OCI-LY7 (cell line): ENCODE data around the gene SLC37A1. TPM values are rescaled to one million over a fixed set of nuclear protein-coding genes. Genes with fewer than 3 reads are reported as not detected.
A peak's percentile ranks its signal among the peaks of the same experiment; 100 is the strongest.

Experiments
- BruUV-seq: library from RNA; stranded (reverse); fragments of 400-500 nt; replicated peaks from 2 replicates; lab custom pipeline; 2021; lab: Mats Ljungman, UMichigan
- CTCF ChIA-PET: fragments of 300-600 bp; sonication (Branson Sonifier 250); formaldehyde crosslinking; loops from one replicate; lab custom pipeline; 2022; ENCODE audit warnings: antibody characterized with exemption; ENCODE audit not compliant: unreplicated experiment; lab: Charles Lee
- POLR2A ChIA-PET: fragments of 300-600 bp; sonication (Branson Sonifier 250); formaldehyde crosslinking; loops from one replicate; lab custom pipeline; 2022; ENCODE audit warnings: antibody characterized with exemption; lab: Charles Lee
- DNase-seq: peaks from one replicate; pipeline ENCODE4 v3.0.0-alpha.2; 2015; ENCODE audit warnings: low spot score
- H2AFZ ChIP-seq: fragments of 200-600 bp; sonication (generic), shearing (Covaris generic); 2 replicates; pipeline ENCODE4 v1.6.1; 2014; ENCODE audit warnings: mild to moderate bottlenecking, antibody characterized with exemption, low read length, moderate library complexity
- H3K27ac ChIP-seq: fragments of 200-600 bp; sonication (generic); 2 replicates; pipeline ENCODE4 v1.5.1; 2014; ENCODE audit warnings: mixed run types, low read depth, mild to moderate bottlenecking, moderate library complexity, low read length, inconsistent platforms; ENCODE audit not compliant: poor library complexity, severe bottlenecking
- H3K36me3 ChIP-seq: fragments of 200-600 bp; sonication (generic); 2 replicates; pipeline ENCODE4 v1.6.1; 2014; ENCODE audit warnings: mild to moderate bottlenecking, antibody characterized with exemption, low read length, moderate library complexity, mixed read lengths; ENCODE audit not compliant: insufficient read depth
- H3K4me1 ChIP-seq: fragments of 200-600 bp; sonication (generic); 2 replicates; pipeline ENCODE4 v1.5.1; 2014; ENCODE audit warnings: mild to moderate bottlenecking, low read length; ENCODE audit not compliant: insufficient read depth, poor library complexity, severe bottlenecking
- H3K4me2 ChIP-seq: fragments of 200-600 bp; sonication (generic); 2 replicates; pipeline ENCODE4 v1.6.1; 2014; ENCODE audit warnings: mild to moderate bottlenecking, low read length
- H3K4me3 ChIP-seq: fragments of 200-600 bp; sonication (generic); 2 replicates; pipeline ENCODE4 v1.5.1; 2014; ENCODE audit warnings: mild to moderate bottlenecking, low read depth, low read length; ENCODE audit not compliant: poor library complexity, severe bottlenecking
- H3K79me2 ChIP-seq: fragments of 200-600 bp; sonication (generic); 2 replicates; pipeline ENCODE4 v1.6.1; 2016; ENCODE audit warnings: low read depth, mild to moderate bottlenecking, low read length, moderate library complexity, mixed read lengths; ENCODE audit not compliant: insufficient read depth
- H3K9me2 ChIP-seq: fragments of 200-600 bp; sonication (generic); 2 replicates; pipeline ENCODE4 v1.6.1; 2016; ENCODE audit warnings: mild to moderate bottlenecking, low read length, mixed read lengths; ENCODE audit not compliant: insufficient read depth
- H3K9me3 ChIP-seq: fragments of 200-600 bp; sonication (generic); 2 replicates; pipeline ENCODE4 v1.6.1; 2014; ENCODE audit warnings: mild to moderate bottlenecking, mixed run types, low read length, mixed read lengths
- H4K20me1 ChIP-seq: fragments of 200-600 bp; sonication (generic); 2 replicates; pipeline ENCODE4 v1.6.1; 2014; ENCODE audit warnings: mild to moderate bottlenecking, antibody characterized with exemption, low read length, moderate library complexity, mixed read lengths; ENCODE audit not compliant: insufficient read depth
- EZH2phosphoT487 ChIP-seq: fragments of 200-600 bp; sonication (generic); IDR thresholded peaks from 2 replicates; pipeline ENCODE4 v1.6.1; 2018; ENCODE audit warnings: low read depth, borderline replicate concordance, mild to moderate bottlenecking, mixed run types, antibody characterized with exemption, low read length, moderate library complexity, mixed read lengths
- intact Hi-C: fragments of 100-400 bp; cut with micrococcal nuclease; formaldehyde crosslinking; loops from one replicate; pipeline ENCODE4 v1.10.0; 2022; ENCODE audit not compliant: unreplicated experiment
- total RNA-seq, 2 experiments: library from RNA; depleted of rRNA in 1 of 2; stranded (reverse); fragments of >200 nt in 1 of 2; shearing (Covaris generic) in 1 of 2; gene quantifications; 2 replicates each; pipeline ENCODE4 v1.2.3, GENCODE V29; 2014 to 2022
- TF ChIP-seq, protein P1 (sequence below): fragments of 200-600 bp; sonication (generic); conservative IDR thresholded peaks from 2 replicates; pipeline ENCODE4 v1.5.1; 2014; ENCODE audit warnings: mild to moderate bottlenecking, antibody characterized with exemption, low read length, moderate library complexity, mixed read lengths

SLC37A1 gene
- total RNA-seq, 2 experiments from 2014 or later, result 22.5 to 27.6 TPM

DNA sequence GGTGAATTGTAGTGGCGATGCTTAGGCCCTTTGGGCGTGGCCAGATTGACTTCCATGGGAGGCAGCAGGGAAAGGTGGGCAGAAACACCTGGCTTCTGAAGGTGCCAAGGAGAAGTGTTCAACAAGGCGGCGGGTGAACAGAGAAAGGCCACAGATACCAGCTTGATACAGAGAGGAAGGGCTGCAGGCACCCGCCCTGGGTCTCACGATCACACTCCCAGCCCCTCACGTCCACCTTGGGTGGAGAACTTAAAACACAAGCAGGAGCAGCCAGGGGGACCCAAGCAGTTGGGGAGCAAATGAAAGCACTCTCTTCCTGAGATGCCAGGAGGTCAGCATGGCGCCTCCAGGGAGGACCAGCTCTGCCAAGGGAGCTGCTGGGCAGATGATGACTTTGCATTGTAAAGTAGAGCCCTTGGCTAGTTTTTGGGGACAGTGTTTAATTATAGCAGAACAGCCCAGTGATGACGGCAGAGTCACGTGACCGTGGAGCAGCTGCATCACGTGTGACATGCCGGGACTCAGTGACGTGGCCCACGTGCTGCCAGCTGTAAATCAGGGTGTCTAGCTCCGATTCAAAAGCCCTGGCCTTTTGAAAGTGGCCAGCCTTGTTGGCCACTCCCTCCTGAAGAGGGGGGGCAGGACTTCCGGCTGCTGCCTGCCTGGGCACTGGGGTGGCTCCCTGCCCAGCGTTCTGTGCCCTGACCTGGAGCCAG lies 19.0 kb downstream of the SLC37A1 start:
- ChIA-PET POLR2A (interaction anchor here (0.6 to 1.8 kb wide), 5 partner anchors 17 to 294 kb away, joined by 3 to 7 read pairs (median 3); no protein-coding TSS in a partner anchor), CTCF (interaction anchor here (0.5 to 0.8 kb wide), 3 partner anchors 193 to 294 kb away, joined by 3 to 4 read pairs (median 3); no protein-coding TSS in a partner anchor)
- Histone ChIP-seq H3K9me2 (no peaks in the 10 kb centered on the region), H3K4me2 (peak overlapping the region; percentile 97), H3K9me3 (no peaks in the 10 kb centered on the region), H3K4me3 (peak overlapping the region; percentile 80), H3K27ac (peak overlapping the region; percentile 98), H3K4me1 (peaks cover 93% of the 10 kb centered on the region), H3K36me3 (peaks cover 50% of the 10 kb centered on the region), H4K20me1 (no peaks in the 10 kb centered on the region), H2AFZ (no peak overlapping the region), H3K79me2 (peaks cover 66% of the 10 kb centered on the region)
- intact Hi-C loops, result loop anchor here (10.0 kb wide), 3 partner anchors 122 to 668 kb away; partner anchors contain the start of gene PDE9A
- TF ChIP-seq, protein P1, sequence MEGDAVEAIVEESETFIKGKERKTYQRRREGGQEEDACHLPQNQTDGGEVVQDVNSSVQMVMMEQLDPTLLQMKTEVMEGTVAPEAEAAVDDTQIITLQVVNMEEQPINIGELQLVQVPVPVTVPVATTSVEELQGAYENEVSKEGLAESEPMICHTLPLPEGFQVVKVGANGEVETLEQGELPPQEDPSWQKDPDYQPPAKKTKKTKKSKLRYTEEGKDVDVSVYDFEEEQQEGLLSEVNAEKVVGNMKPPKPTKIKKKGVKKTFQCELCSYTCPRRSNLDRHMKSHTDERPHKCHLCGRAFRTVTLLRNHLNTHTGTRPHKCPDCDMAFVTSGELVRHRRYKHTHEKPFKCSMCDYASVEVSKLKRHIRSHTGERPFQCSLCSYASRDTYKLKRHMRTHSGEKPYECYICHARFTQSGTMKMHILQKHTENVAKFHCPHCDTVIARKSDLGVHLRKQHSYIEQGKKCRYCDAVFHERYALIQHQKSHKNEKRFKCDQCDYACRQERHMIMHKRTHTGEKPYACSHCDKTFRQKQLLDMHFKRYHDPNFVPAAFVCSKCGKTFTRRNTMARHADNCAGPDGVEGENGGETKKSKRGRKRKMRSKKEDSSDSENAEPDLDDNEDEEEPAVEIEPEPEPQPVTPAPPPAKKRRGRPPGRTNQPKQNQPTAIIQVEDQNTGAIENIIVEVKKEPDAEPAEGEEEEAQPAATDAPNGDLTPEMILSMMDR, result no peak
- TF ChIP-seq EZH2phosphoT487, result no peak
- peak; percentile 84 for DNase-seq
- no TSS peak for BruUV-seq

DNA sequence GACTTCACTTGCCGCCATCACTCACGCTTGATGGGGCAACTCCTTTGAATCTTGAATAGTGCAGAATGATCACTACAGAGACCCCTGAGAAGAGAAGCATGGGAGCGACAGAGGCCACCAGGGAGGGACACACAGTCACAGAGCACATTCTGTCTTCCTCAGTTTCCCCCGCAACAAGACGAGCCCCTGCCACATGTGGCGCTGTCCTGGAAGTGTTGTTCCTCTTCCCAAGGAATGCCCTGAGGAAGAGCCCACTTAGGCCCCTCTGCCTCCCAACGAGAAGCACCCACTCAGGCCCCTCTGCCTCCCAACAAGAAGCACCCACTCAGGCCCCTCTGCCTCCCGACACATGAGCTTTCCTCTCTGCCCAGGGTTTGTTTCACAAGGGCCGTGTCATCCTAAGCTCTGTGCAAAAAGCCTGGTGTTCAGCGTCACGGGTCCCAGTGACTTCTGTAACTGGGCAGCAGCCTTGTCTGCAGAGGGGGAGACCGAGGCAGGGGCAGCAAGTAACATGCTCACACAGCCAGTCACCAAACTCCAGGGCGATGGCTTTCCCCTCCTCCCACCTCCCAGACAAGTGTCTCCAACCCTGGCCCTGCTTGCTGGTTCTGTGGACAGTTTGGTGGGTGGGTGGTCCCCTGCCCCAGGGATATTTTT lies 19.8 kb downstream of the SLC37A1 start:
- CTCF ChIA-PET, result interaction anchor here (0.5 to 1.4 kb wide), 5 partner anchors 7 to 488 kb away, joined by 3 to 4 read pairs (median 3); no protein-coding TSS in a partner anchor

More for the DNA sequence above, 19.8 kb downstream of the SLC37A1 start:
- peak; percentile 32 for DNase-seq
- BruUV-seq, result no TSS peak
- Histone ChIP-seq H3K79me2 (peaks cover 61% of the 10 kb centered on the region), H3K9me2 (no peaks in the 10 kb centered on the region), H3K27ac (peak overlapping the region; percentile 98), H3K9me3 (no peaks in the 10 kb centered on the region), H3K4me2 (peak overlapping the region; percentile 97), H3K4me1 (peaks cover 93% of the 10 kb centered on the region), H4K20me1 (no peaks in the 10 kb centered on the region), H2AFZ (no peak overlapping the region), H3K4me3 (peak overlapping the region; percentile 80), H3K36me3 (peaks cover 42% of the 10 kb centered on the region)
- intact Hi-C loops, result loop anchor here (10.0 kb wide), 3 partner anchors 121 to 669 kb away; partner anchors contain the start of gene PDE9A
- TF ChIP-seq, protein P1, result peak; percentile 68
- no peak for TF ChIP-seq EZH2phosphoT487
- POLR2A ChIA-PET, result interaction anchor here (0.6 to 2.3 kb wide), 6 partner anchors 13 to 450 kb away, joined by 3 to 11 read pairs (median 3); partner anchors contain the start of gene SLC37A1
